BJ (cell line): ENCODE results near the gene SOX9. TPM values are rescaled to one million over a fixed set of nuclear protein-coding genes. Genes with fewer than 3 reads are reported as not detected.

Experiments used
- CTCF ChIA-PET: fragments of 350-600 bp; formaldehyde crosslinking; extraction: SDS; loops from one replicate; lab custom pipeline; 2021; ENCODE audit warnings: antibody characterized with exemption, inconsistent platforms; lab: Yijun Ruan, JAX
- POLR2A ChIA-PET: fragments of 300-600 bp; sonication (Branson Sonifier 250); formaldehyde crosslinking; extraction: SDS; loops from one replicate; lab custom pipeline; 2021; ENCODE audit warnings: antibody characterized with exemption; lab: Charles Lee
- DNase-seq: peaks from one replicate; pipeline ENCODE4 v3.0.0-alpha.2; 2011; ENCODE audit warnings: low read depth
- H3K27me3 ChIP-seq: 2 replicates; pipeline ENCODE4 v1.6.0; 2011; ENCODE audit warnings: low read length; ENCODE audit not compliant: control insufficient read depth, insufficient read depth
- H3K36me3 ChIP-seq: 2 replicates; pipeline ENCODE4 v1.5.1; 2011; ENCODE audit warnings: low read length; ENCODE audit not compliant: control insufficient read depth, insufficient read depth
- H3K4me3 ChIP-seq: 2 replicates; pipeline ENCODE4 v1.5.1; 2011; ENCODE audit warnings: low read depth, mild to moderate bottlenecking, control low read depth, low read length
- CTCF ChIP-seq: IDR thresholded peaks from 2 replicates; pipeline ENCODE4 v1.5.1; 2011; ENCODE audit warnings: low read depth, mild to moderate bottlenecking, control low read depth, inconsistent platforms, low read length, moderate library complexity; ENCODE audit not compliant: insufficient read depth
- polyA plus RNA-seq: library from polyadenylated mRNA; depleted of rRNA; stranded (reverse); fragments of >200 nt; gene quantifications from 2 replicates; pipeline ENCODE4 v1.2.3, GENCODE V29; 2011

Gene SOX9
- polyA plus RNA-seq, 1 experiment: 0.54 TPM

- no peak for DNase-seq
- ChIA-PET POLR2A (no interaction called here), CTCF (interaction anchor here (0.6 kb wide), 1 partner anchor 196 kb away, joined by 3 read pairs; no protein-coding TSS in a partner anchor)
- no peak for TF ChIP-seq CTCF
- H3K36me3 ChIP-seq: no peaks in the 10 kb centered on the region
- H3K27me3 ChIP-seq: no peaks in the 10 kb centered on the region
- no peak overlapping the region for H3K4me3 ChIP-seq
These were observed 41.7 kb downstream of the SOX9 start for GRCh38 chr17:72162569-72162968.

GRCh38 chr17:72163474-72163873 is 42.7 kb downstream of the SOX9 start:
- H3K27me3 ChIP-seq: no peaks in the 10 kb centered on the region
- ChIA-PET POLR2A (no interaction called here), CTCF (no interaction called here)
- H3K4me3 ChIP-seq: no peak overlapping the region
- no peaks in the 10 kb centered on the region for H3K36me3 ChIP-seq
- no peak for TF ChIP-seq CTCF
- no peak for DNase-seq

- no peak for TF ChIP-seq CTCF
- no peak overlapping the region for H3K4me3 ChIP-seq
- ChIA-PET POLR2A (no interaction called here), CTCF (no interaction called here)
- H3K36me3 ChIP-seq: no peaks in the 10 kb centered on the region
- H3K27me3 ChIP-seq: no peaks in the 10 kb centered on the region
- DNase-seq: no peak
These were observed 43.4 kb downstream of the SOX9 start for GRCh38 chr17:72164158-72164739.

GRCh38 chr17:72165192-72165866 is 44.5 kb downstream of the SOX9 start:
- DNase-seq: no peak
- H3K4me3 ChIP-seq: no peak overlapping the region
- H3K27me3 ChIP-seq: no peaks in the 10 kb centered on the region
- no peak for TF ChIP-seq CTCF
- CTCF ChIA-PET: no interaction called here
- no peaks in the 10 kb centered on the region for H3K36me3 ChIP-seq
- POLR2A ChIA-PET: no interaction called here

GRCh38 chr17:72165867-72166439 is 45.1 kb downstream of the SOX9 start:
- H3K27me3 ChIP-seq: no peaks in the 10 kb centered on the region
- no peak for DNase-seq

More at GRCh38 chr17:72165867-72166439, 45.1 kb downstream of the SOX9 start:
- TF ChIP-seq CTCF: no peak
- Histone ChIP-seq H3K4me3 (no peak overlapping the region), H3K36me3 (no peaks in the 10 kb centered on the region)
- POLR2A ChIA-PET: no interaction called here
- CTCF ChIA-PET: no interaction called here
